Inflammatory macrophage treated with lipopolysaccharide for 4 hours (primary cell): ENCODE results near the gene CDX2.

Experiments
- DNase-seq: peaks from one replicate; pipeline ENCODE4 v3.0.0-alpha.2; 2020

CDX2 gene

GRCh38 chr13:27978301-27978968 is 9.3 kb upstream of the CDX2 start:
- no peak for DNase-seq

DNA sequence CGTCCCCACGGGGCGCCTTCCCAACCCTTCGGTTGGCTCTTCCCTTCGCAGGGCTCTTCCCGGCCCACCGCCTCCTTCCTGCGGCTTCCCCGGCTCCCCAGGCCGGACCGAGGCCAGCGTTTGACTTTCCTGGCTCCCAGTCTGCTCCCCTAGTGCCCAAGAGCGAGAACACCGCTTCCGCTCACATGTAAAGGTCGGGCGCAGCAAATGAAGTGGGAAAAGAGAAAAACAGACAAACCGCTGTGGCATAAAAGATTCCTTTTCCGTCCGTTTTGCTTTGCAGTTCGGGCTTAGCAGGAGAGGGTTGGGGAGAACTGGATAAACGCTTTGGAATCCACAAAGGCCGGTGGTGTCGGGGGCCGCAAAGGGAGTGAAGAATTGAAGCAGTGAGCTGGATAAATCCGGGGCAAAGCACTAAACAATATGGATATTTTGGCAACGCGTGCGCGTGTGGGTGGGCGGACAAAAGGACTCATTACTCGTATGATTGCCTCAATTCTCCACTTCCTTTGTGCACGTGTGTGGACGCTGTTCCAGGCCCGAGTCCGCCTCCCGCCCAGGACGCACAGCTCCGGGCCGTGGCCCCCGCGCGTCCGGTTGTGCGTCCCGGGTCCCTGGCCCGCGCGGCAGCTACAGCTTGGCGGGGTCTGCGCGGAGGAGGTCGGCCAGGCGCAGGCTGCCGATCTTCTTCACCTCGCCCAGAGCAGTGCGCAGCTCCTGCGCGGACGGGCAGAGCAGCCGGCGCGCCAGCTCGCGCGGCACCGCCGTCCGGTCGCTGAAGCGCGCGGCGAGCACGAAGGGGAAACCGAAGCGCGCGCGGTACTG is 8.6 kb upstream of the CDX2 start:
- DNase-seq: no peak

- no peak for DNase-seq
These were observed 7.4 kb upstream of the CDX2 start for GRCh38 chr13:27976362-27977091.

DNA sequence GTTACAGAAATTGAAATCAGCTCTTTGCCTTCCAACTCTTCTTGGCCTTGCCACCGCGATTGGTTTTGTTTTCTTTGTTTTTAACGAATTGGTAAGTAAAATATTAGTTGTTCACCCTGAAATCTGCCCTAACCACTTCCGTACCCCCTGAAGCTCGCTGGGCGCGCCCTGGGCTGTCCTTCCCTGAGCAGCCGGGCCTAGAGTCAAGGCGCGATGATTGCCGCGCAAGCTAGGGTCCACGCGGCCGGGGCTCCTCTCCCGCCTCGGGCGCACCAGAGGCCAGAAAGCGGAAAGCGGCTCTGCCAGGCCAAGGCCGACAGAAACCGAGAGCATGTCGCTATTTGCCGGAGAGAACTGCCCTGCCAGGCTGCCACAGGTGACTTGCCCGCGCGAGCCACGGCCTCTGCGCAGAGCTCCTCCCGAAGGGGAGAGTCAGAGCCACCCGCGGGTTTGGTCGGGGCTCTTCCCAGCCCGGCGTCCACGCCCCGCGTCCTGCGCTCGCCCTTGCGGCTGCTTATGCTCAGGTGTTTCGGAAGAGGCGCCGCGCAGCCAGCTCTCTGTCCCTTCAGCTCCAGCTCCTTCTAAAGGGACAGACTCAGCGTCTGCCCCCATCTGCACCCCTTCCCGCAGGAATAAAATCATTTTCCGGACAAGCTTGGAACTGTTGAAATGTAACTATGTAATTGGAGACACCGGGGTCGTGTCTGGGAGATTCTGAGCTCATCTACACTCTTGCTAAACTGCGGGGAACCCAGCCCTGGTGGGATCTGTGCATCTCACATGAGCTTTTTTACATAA is 6.6 kb upstream of the CDX2 start:
- DNase-seq: no peak

DNA sequence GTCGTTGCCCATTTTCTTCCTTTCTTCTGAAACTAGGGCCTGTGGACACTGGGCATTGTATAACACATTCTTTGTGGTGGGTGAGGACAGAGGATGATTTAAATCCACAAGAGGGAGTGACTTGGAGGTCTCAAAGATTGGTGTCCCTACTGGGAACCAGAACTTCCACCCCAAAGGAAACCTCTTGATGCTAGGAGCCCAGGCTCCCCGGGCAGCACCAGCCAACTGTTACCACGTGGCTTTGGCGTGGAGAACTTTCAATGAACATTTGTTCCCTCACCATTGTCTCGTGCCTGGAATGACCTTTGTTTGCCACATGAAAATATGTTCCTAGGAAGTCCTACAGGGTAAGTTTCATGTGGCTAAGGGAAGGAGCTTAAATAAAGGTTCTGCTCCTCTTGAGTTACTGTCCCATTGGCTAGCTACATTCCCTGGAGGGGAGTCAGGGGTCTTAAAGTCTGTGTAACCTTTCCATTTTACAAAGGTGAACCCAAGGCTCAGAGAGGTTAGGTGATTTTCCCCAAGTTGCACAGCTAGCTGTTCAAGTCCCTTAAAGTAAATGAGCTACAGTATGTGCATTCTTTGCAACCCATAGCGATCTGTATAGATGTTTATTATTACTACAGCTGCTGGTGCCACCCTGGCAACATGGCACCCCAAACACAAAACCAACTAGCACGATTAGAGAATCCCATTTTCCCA is 5.0 kb upstream of the CDX2 start:
- no peak for DNase-seq

DNA sequence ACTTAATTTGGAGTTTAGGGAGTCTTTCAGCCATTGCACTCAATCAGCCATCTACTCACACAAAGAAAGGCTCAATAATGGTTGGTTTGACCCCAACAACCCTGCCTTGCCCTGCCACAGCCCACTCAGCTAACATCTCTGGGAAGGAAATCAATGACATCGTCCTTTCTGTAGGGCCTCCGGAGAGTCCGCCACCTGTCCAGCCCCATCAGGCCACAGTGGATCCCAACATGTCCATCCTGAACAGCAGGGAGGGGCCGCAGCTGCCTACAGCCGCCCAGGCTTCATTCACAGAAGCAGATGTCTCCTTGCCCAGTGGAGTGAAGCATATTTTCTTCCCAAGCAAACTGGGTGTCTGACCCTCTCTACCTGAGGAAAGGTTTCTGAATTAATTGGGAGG is 4.2 kb upstream of the CDX2 start:
- no peak for DNase-seq

- DNase-seq: no peak
These were observed 3.3 kb upstream of the CDX2 start for GRCh38 chr13:27972478-27972820.

- DNase-seq: no peak
These were observed 2.8 kb upstream of the CDX2 start for GRCh38 chr13:27971776-27972477.

- DNase-seq: no peak
These were observed 2.1 kb upstream of the CDX2 start for GRCh38 chr13:27971236-27971645.

DNA sequence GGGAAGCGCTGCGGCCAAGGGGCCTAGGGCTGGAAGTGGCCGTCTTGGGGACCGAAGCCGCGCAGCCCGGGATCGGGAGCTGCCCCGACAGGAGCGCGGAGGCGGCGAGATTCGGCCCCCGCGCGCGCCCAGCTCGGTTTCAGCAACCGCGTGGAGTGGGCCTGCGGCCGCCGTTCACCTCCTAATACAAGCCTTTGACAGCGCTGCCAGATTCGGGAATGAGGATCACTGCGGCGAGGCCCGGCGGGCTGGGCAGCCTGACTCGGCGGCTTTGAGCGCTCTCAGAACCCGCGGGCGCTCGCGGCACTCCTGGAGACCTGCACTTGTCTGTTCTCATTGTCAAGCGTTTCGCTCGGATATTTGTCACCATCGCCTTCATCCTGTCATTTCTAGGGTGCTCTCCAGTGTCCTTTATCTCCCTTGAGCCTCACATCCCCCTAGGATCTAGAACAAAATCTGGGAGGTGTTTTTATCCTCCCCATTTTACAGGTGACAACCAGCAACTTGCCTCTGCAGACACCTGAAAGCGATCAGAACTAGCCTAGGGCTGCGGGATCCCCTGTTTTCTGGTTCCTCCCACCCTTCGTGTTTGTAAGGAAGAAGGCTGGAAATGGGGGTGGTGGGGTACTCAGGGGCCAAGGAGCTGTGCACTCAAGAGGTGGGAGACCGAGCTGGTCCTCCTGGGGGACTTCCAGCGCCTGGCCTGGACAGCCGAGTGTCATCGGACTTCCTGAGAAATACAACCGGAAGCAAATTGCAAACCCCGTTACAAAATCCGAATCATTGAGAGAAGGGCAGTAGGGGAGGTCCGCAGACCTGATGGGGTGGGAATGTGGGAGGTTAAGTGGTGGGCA is 1.5 kb upstream of the CDX2 start:
- DNase-seq: no peak

- no peak for DNase-seq
These were observed 733 bp upstream of the CDX2 start for GRCh38 chr13:27969866-27970229.

- DNase-seq: no peak
These were observed 616 bp downstream of the CDX2 start for GRCh38 chr13:27968316-27969081.

DNA sequence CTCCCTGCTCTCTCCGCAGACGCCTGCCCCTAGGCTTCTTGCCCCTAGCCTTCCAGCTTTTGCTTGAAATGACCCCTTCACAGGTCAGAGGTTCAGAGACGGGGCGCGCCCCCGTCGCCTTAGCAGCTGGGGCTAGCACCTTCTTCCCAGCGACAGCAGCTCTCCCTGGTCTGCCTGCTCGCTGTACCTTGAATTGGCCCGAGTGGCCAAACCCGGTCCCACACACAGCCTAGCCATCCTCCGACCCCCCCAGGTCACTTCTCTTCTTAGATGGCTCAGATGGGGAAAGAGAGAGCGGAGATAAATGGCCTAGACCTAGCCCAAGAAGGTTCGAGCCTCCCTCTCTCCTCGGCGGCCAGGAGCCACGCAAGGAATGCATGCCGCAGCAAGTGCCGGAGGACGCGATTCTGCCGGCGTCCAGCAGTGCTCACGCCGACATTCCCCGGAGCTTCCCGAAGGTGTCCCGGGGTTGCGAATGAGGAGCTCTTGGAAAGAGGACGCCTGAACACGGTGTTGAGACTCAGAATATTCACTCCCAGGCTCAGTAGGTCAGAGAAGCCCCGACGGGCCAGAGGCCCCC is 1.3 kb downstream of the CDX2 start:
- DNase-seq: no peak

DNA sequence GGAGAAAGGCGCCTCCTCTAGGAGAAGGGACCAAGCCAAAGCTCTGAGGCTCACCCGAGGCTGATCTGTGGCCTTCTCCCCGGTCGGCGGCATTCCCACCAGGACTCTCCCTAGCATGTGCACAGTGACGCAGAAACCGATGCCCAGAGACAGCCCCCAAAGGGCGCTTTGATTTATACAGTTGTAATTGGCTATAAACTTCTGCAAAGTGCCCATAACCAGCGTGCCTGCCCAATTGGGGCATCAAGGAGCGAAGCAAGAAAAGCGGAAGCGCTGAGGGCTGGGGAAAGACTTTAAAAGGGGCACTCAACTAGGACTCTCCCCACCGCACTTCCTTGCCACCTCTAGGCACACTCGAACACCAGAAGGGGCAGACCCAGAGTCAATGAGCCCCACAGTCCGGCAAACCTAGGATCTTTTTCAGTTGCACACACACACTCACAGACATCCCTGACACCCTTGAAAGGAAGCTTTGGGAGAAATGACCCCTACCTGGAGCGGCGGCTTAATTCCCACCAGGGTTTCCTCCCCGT is 1.8 kb downstream of the CDX2 start:
- no peak for DNase-seq

DNA sequence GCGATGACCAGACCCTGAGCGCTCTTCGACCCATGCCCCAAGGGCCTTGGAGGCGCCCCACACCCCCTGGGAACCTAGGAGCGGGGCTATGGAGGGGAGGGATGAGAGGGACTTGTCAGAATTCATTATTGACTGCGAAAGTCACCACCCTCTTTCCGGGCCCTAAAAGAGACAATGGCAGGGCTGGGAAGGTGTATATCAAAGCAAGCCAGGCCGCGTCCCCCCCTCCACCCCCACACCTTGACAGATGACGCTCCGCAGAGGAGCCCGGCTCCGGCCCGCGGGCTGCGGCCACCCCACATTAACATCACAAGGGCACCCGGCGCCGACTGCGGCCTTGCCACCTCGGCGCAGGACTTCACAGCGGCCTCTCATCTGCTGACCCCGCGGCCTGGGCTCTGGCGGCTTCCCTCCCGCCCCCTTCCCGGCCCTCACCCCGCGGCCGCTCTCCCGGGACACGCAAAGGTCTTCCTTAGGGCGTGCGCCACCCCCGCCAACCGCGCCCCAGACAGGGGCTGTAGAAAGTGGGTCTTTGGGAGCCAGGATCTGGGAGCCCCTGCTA is 2.4 kb downstream of the CDX2 start:
- no peak for DNase-seq

DNA sequence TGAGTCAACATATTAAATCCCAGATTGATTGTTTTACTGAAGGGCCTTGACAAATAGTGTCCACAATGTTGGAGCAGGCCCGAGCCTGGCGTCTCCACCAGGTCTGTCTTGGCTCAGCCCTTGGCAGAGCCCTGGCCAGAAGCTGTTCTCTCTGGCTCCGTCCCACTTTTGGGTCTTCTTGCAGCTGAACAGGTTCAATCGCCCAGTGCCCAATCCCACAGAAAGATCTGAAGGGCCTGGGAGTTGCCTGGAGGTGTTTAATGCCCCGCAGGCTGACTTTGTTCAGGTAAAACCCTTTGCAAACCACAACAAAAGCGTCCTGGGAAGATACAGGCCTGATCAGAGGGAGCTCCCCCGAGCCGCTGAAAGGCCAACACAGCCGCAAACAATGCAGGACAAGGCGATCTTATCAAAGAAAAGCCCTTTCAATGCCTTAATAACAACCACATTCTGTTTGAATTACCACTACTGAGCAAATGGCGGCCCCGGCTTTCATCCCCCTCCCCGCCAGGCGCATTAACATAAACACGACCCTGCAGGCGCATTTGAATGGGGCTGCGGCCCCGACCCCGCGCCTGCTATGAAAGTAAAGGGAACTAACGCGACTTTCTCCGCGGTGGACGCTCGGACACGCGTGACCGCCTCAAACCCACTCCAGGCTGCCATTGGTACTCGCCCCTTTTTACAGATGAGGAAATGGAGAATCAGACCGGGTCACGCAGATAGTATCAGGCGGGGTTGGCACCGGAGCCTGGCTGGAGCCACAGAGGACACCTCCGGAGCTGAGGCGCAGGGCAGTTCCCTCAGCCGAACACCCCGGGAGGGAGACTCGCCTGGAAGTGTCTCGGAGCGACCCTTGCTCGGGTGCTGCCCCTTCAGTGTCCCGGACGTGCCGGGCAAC is 3.1 kb downstream of the CDX2 start:
- no peak for DNase-seq

GRCh38 chr13:27965343-27965739 is 3.8 kb downstream of the CDX2 start:
- DNase-seq: no peak

GRCh38 chr13:27964741-27965323 is 4.3 kb downstream of the CDX2 start:
- no peak for DNase-seq
